NOMO-1 treated with DMSO at 0.1 percent for 48 hours (cell line): ENCODE data around the gene ATAD3A.
"Not testable (repeated sequence)": the region's sequence is repeated elsewhere in the genome, so short reads cannot be mapped to it uniquely, and the experiment has no call there.

ENCODE experiments used
- DNase-seq: peaks from one replicate; lab custom pipeline; 2025; ENCODE audit not compliant: unreplicated experiment; lab: John Stamatoyannopoulos, UW

The ATAD3A gene

DNA sequence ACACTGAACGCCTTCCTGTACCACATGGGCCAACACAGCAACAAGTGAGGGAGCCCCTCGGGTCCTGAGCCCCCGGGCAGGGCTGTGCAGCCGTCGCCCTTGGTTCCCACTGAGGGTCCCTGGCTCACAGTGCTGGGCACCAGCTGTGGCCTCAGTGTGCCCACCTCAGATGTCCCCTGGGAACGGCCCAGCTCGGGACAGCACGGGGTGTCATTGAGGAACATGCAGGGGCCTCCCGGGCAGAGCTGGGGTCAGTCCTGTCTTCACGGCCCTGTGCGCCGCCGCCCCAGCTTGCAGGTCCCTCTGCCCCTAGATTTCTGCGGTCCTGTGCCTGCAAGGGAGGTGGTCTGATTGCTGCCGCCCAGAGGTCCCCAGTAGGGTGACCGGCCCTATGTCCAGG lies 22.7 kb upstream of the ATAD3A start:
- DNase-seq: no peak

GRCh38 chr1:1489861-1490260 lies 22.1 kb upstream of the ATAD3A start:
- DNase-seq: no peak

DNA sequence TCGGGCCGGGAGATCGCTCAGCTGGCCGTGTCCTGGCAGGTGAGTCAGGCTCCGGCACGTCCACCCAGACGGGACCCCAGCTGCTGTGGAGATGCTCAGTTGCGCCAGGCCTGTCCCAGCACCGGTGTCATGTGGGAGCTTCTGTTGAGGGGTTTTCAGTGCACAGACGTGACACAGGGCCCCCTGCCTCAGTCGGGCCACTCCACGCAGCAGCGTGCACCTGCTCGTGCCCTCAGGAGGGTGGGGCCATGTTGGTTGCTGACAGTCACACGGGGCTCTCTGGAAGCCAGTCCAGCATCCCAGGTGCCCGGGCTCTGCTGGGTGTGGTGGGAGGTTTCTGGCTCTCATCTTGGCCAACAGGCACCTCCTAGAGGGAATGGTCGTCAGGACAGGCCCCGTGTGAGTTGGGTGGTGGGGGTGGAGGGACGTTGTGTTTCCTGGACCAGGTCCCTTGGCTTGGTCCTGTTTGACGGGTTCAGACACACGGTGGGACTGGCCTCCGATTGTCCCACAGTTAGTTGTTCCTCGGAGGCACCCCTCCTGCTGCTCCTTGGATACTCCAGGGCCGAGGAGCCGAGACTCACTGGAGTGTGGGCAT lies 21.2 kb upstream of the ATAD3A start:
- DNase-seq: no peak

- no peak for DNase-seq
Observed at GRCh38 chr1:1491601-1492000, 20.4 kb upstream of the ATAD3A start.

GRCh38 chr1:1494311-1494710 lies 17.7 kb upstream of the ATAD3A start:
- not testable (repeated sequence) for DNase-seq

DNA sequence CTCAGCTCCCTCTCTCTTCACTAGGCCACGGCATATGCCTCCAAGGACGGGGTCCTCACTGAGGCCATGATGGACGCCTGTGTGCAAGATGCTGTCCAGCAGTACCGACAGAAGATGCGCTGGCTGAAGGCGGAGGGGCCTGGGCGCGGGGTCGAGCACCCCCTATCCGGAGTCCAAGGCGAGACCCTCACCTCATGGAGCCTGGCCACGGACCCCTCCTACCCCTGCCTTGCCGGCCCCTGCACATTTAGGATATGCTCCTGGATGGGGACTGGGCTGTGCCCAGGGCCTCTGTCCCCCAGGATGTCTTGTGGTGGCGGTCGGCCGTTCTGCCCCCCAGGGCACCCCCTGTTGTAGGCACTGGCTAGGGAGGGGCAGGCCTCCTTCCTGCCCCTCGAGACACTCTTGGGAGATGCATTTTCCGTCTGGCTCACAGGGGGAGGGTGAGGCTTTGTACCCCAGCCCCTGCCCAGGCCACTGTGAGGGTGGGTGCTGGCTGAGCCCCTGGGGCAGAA lies 16.4 kb upstream of the ATAD3A start:
- DNase-seq: not testable (repeated sequence)

DNA sequence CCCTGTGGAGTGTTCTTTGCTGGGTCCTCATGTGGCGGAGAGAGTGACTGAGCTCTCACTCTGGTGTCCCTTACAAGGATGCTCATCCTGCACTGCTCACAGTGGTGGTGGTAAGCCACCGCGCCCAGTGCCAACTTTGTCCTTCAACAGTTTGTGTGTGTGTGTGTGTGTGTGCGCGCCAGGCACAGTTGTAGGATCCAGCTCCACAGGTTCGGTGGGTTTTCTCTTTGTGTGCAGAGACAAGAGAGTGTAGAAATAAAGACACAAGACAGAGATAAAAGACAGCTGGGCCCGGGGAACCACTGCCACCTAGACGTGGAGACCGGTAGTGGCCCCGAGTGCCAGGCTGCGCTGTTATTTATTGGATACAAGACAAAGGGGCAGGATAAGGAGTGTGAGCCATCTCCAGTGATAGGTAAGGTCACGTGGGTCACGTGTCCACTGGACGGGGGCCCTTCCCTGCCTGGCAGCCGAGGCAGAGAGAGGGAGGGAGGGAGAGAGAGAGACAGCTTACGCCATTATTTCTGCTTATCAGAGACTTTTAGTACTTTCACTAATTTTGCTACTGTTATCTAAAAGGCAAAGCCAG lies 7.1 kb upstream of the ATAD3A start:
- DNase-seq: peak; percentile 67

DNA sequence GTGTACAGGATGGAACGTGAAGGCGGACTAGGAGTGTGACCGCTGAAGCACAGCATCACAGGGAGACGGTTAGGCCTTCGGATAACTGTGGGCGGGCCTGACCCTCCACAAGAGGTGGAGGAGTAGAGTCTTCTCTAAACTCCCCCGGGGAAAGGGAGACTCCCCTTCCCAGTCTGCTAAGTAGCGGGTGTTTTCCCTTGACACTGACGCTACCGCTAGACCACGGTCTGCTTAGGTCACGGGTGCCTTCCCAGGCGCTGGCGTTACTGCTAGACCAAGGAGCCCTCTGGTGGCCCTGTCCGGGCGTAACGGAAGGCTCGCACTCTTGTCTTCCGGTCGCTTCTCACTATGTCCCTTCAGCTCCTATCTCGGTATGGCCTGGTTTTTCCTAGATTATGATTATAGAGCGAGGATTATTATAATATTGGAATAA lies 6.6 kb upstream of the ATAD3A start:
- peak; percentile 27 for DNase-seq

GRCh38 chr1:1505801-1506200 lies 6.2 kb upstream of the ATAD3A start:
- not testable (repeated sequence) for DNase-seq

- DNase-seq: peak; percentile 4
Observed at GRCh38 chr1:1507305-1507704, 4.7 kb upstream of the ATAD3A start.

GRCh38 chr1:1508775-1509464 lies 3.0 kb upstream of the ATAD3A start:
- not testable (repeated sequence) for DNase-seq

GRCh38 chr1:1509465-1509850 lies 2.5 kb upstream of the ATAD3A start:
- not testable (repeated sequence) for DNase-seq

DNA sequence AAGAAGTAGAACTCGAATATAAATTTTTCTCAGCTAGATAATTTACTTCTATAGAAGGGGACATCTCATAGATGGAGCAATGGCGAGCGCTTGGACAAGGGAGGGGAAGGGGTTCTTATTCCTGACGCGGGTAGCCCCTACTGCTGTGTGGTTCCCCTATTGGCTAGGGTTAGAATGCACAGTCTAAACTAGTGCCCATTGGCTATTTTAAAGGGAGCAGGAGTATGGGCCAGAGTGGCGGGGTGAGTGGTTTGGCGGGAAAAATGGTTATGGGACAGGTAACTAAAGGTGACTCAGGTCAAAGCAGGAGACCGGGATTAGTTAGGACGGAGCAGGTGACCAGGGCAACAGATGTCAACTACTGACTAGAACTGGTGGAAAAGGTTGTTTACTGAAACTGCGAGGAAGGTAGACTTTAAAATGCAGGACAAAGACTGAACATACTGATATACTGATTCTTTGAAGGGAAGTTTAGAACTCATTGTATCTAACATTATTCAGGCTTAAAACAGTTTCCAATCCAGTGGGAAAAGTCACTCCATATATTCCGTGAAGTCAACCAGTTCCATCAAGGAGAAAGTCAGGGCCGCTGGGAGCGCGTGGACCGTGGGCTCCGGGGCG lies 940 bp upstream of the ATAD3A start:
- DNase-seq: peak; percentile 8

DNA sequence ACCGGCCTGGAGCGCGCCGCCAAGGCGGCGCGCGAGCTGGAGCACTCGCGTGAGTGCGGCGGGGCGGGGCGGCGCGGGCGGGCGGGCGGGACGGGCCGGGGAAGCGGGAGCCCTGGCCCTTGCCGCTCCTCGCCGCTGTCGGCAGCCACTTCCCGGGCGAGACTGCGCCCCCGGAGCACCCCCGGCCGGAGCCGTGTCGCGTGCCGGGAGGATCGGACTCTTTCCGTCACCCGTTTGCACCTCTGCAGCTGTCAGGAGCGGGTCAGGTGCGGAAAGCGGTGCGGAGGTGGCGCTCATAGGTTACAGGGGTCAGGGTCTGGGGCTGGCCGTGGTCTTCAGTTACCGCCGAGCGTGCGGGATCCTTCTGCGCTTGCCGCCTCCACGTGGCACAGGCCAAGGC lies 463 bp downstream of the ATAD3A start:
- not testable (repeated sequence) for DNase-seq

DNA sequence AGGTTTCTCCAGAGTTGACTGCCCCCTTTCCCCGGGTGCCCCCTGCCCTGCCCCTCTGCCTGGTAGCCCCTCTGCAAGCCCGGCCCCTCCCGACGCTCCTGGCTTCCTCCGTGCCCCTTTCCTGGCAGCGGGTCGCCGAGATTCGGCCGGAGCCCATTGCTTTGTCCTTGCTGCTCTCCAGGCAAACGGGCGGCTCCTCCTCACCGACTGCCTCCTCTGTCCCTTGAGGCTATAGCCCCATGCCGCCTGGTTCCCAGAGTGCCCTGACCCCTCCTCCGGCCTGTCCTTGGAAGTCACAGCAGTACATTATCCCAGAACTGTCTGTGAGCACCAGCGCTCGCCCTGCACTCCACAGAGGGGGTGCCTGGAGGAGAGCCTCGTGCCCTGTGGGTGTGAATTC lies 1.7 kb downstream of the ATAD3A start:
- not testable (repeated sequence) for DNase-seq

GRCh38 chr1:1514376-1514775 lies 2.4 kb downstream of the ATAD3A start:
- not testable (repeated sequence) for DNase-seq

DNA sequence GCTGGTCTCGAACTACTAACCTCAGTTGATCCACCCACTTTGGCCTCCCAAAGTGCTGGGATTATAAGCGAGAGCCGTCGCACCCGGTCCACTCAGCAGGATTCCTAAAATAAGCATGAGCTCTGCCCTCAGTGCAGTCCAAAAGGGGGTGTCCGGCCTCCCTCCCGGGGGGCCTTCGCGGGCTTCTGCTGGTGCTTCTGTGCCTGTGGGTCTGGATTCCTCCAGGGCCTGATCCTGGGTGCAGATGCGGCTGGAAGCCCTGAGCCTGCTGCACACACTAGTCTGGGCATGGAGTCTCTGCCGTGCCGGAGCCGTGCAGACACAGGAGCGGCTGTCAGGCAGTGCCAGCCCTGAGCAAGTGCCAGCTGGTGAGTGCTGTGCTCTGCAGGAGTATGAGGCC lies 5.0 kb downstream of the ATAD3A start:
- DNase-seq: not testable (repeated sequence)

DNA sequence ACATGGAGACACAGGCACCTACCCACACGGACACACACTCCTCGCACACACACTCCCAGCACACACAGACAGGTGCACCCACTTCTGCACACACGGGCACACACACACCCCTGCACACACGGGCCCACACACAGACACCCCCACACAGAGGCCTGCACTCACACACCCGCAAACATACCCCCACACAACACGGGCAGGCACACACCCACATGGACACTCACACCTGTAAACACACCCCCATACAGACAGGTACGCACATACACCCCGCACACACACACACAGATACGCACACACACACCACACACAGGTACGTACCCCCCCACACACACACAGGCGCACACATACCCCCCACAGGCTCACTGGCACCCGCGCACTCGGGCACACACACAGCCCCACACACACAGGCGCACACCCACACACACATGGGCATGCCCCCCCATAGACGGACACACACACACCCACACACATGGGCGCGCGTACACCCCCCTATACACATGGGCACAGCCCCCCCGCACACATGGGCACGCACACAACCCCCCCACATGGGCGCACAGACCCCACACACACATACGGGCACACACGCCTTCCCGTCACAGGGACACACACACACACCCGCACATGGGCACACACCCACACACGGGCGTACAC lies 6.1 kb downstream of the ATAD3A start:
- DNase-seq: no peak

GRCh38 chr1:1518621-1519007 lies 6.7 kb downstream of the ATAD3A start:
- not testable (repeated sequence) for DNase-seq

GRCh38 chr1:1519805-1520505 lies 8.0 kb downstream of the ATAD3A start:
- DNase-seq: not testable (repeated sequence)

GRCh38 chr1:1521331-1521730 lies 9.4 kb downstream of the ATAD3A start:
- no peak for DNase-seq
